Heart left ventricle (tissue), 16 donors: Measurements from ENCODE around the gene GABBR2. TPM values are rescaled to one million over a fixed set of nuclear protein-coding genes. Genes with fewer than 3 reads are reported as not detected.

Source experiments
- ATAC-seq, 4 donors: fragments of 200-7000 bp; cut with Tn5 transposase; one replicate each; pipeline ENCODE4 v1.9.1; 2020 to 2022; ENCODE audit warnings: moderate library complexity in 4 of 4, mild to moderate bottlenecking in 3 of 4, moderate number of reproducible peaks in 1 of 4
- DNase-seq, 5 donors: peaks; one replicate each; pipeline ENCODE4 v3.0.0-alpha.2; 2020
- H3K27ac ChIP-seq, 12 donors: fragments of 200-600 bp; sonication (generic) in 4 of 12; one replicate each; pipeline versions ENCODE4 v1.5.0 to v1.8.0; 2016 to 2022; ENCODE audit warnings: mild to moderate bottlenecking in 2 of 12
- H3K27me3 ChIP-seq, 9 donors: fragments of 200-600 bp; sonication (generic) in 2 of 9; one replicate each; pipeline versions ENCODE4 v1.5.1 to v1.8.0; 2016 to 2022; ENCODE audit warnings: mild to moderate bottlenecking in 3 of 9
- H3K36me3 ChIP-seq, 9 donors: fragments of 200-600 bp; sonication (generic) in 2 of 9; one replicate each; pipeline versions ENCODE4 v1.5.0 to v1.8.0; 2018 to 2022; ENCODE audit warnings: mild to moderate bottlenecking in 2 of 9
- H3K4me1 ChIP-seq, 12 donors: fragments of 200-600 bp; sonication (generic) in 4 of 12; one replicate each; pipeline versions ENCODE4 v1.5.0 to v1.8.0; 2016 to 2022; ENCODE audit warnings: mild to moderate bottlenecking in 3 of 12
- H3K4me3 ChIP-seq, 12 donors: fragments of 200-600 bp; sonication (generic) in 4 of 12; one replicate each; pipeline versions ENCODE4 v1.5.0 to v1.8.0; 2017 to 2022; ENCODE audit warnings: mild to moderate bottlenecking in 9 of 12, moderate library complexity in 4 of 12
- H3K9me3 ChIP-seq, 12 donors: fragments of 200-600 bp; sonication (generic) in 4 of 12; one replicate each; pipeline versions ENCODE4 v1.5.0 to v1.8.0; 2016 to 2022; ENCODE audit warnings: mild to moderate bottlenecking in 1 of 12
- CTCF ChIP-seq, 12 donors: fragments of 200-600 bp; sonication (generic) in 4 of 12; IDR thresholded peaks; one replicate each; pipeline versions ENCODE4 v1.5.0 to v1.8.0; 2018 to 2022; ENCODE audit warnings: antibody characterized with exemption in 12 of 12, mild to moderate bottlenecking in 5 of 12
- POLR2A ChIP-seq, 2 donors: fragments of 450-650 bp; IDR thresholded peaks; one replicate each; pipeline ENCODE4 v1.6.1; 2017; ENCODE audit warnings: antibody characterized with exemption in 2 of 2, mild to moderate bottlenecking in 2 of 2, moderate library complexity in 2 of 2
- WGBS, 4 donors: extraction: QIAGEN DNeasy Blood & Tissue Kit in 2 of 4; methylation state at CpG; one replicate each; pipeline versions ENCODE4 v1.1.5 to v1.1.7; 2013 to 2018; 5-methylcytosine and 5-hydroxymethylcytosine counted together
- intact Hi-C, 10 donors: fragments of 100-400 bp; cut with DNase I; formaldehyde crosslinking; loops; one replicate each; pipeline versions ENCODE4 v1.11.1 to v1.14.2; 2022
- polyA plus RNA-seq, 2 donors: library from polyadenylated mRNA; stranded (reverse); fragments of 200-250 nt; gene quantifications; one replicate each; pipeline ENCODE4 v1.2.3, GENCODE V29; 2013
- total RNA-seq, 9 donors: library from RNA; depleted of rRNA in 2 of 9; stranded (reverse); fragments of >200 nt in 2 of 9; fragmentation: NEBNext Ultra II Directional in 3 of 9; extraction: Animal tissue kit (Norgen Biotek cat#: 25700) in 3 of 9; gene quantifications; one replicate each; pipeline versions ENCODE4 v1.1.0 to v1.2.4, GENCODE V29; 2016 to 2023
- donor health status: ischemic (EF 13 %, LVEDD 7.1; RV severe dilation, severe dysfunction).
- donor health status: healthy with polysubstance abuse.
- donor health status: DM: no; HTN: yes; CAD: no.
- donor health status: DM: no; HTN: no; CAD: no.
- donor health status: ischemic (EF 25% LVEDD 6.9; RV normal size, moderate dysfunction).
- donor health status: ischemic (EF 25% LVEDD 5.7; RV mildly dilated, moderate dysfunction).
- donor health status: healthy.
- donor health status: DM: yes; HTN: yes; CAD: no.
- donor health status: ischemic (EF 35%, LVEDD 5.7; RV mildly dilated, moderate dysfunction).
- donor health status: nonischemic (EF 11% LVEDD 7.7; RV severe dilation, severe dysfunction).
- donor health status: DM: yes; HTN: yes; CAD: no.
- donor health status: PGD.
- donor health status: ischemic (EF 29% LVEDD 5.4; RV normal size, mild dysfunction).
- donor health status: nonischemic (EF 23%, LVEDD 6.1; RV moderate dilation, normal function).

Gene GABBR2
- total and polyA plus RNA-seq, 11 donors, result 0.11 to 3.4 (median 0.58) TPM

DNA sequence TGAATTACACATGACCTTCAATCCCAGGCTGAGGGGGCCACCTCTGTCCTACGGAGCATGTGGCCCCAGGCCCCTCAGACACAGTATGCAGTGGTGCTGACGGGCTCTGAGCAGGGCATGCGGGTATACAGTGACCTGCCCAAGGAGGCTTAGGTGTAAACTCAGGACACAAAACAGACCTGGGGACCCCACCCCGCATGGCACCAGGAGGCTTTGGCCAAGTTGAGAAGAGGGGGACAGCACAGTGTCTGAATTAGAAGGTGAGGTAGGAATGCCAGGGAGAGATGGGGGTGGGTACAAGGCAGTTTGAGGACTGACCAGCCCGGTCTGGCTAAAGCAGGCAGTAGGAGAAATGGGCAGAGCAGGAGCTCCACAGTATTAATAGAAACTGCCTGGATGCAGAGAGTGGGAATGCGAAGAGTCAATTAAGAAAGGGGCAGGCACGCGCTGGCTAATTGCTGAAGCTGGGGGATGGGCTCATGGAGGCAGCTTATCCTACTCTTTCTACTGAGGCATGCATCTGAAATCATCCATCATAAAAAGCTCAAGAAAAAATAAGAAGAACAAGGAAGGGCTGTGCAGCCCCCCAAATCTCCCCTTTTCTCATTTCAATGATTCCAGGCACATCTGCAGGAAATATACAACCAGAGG lies 109.0 kb downstream of the GABBR2 start:
- WGBS, 4 donors, result 72 to 88% (median 83%) methylated on average over 8 of the region's 8 CpGs
- no peaks in the 10 kb centered on the region for H3K27me3 ChIP-seq
- no peaks in the 10 kb centered on the region for H3K9me3 ChIP-seq
- TF ChIP-seq CTCF (IDR thresholded peaks at IDR 0.05) (no peak), POLR2A (IDR thresholded peaks at IDR 0.05) (no peak)
- no peak for ATAC-seq
- no peak overlapping the region for H3K27ac ChIP-seq
- no peaks in the 10 kb centered on the region for H3K36me3 ChIP-seq
- intact Hi-C loops, result no loop called here
- DNase-seq, result no peak
- no peak overlapping the region for H3K4me3 ChIP-seq
- peaks cover 0 to 12% (median 6%) of the 10 kb centered on the region in 12 donors for H3K4me1 ChIP-seq

DNA sequence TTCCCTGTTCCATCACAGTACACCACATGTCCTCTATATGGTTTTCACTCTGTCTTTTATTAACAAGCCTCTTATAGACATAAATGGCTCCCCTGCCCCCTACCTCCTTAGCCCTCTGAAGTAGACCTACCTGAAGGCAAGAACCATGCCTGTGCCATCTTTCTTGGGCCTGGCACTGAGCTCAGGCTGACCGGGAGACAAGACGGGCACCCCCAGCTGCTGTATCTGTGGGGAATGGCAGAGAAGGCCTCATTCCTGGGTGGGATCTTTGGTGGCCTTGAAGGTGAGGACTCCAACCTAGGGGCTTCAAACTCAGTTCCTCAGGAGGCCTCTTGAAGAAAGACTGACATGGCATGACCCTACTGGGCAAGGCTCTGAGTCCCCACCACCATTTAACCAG lies 109.9 kb downstream of the GABBR2 start:
- WGBS, 4 donors, result 95 to 99% (median 97%) methylated on average over 2 of the region's 2 CpGs
- no peak for DNase-seq
- TF ChIP-seq CTCF (IDR thresholded peaks at IDR 0.05) (no peak), POLR2A (IDR thresholded peaks at IDR 0.05) (no peak)
- H3K9me3 ChIP-seq, result no peaks in the 10 kb centered on the region
- peaks cover 0 to 11% (median 6%) of the 10 kb centered on the region in 12 donors for H3K4me1 ChIP-seq
- no peaks in the 10 kb centered on the region for H3K27me3 ChIP-seq
- intact Hi-C loops, result no loop called here
- no peaks in the 10 kb centered on the region for H3K36me3 ChIP-seq
- H3K27ac ChIP-seq, result no peak overlapping the region
- no peak overlapping the region for H3K4me3 ChIP-seq
- no peak for ATAC-seq

GRCh38 chr9:98597236-98597771 lies 111.4 kb downstream of the GABBR2 start:
- Histone ChIP-seq H3K27ac (no peak overlapping the region), H3K4me3 (no peak overlapping the region), H3K9me3 (no peaks in the 10 kb centered on the region), H3K27me3 (no peaks in the 10 kb centered on the region), H3K36me3 (no peaks in the 10 kb centered on the region), H3K4me1 (peaks cover 0 to under 1% (median 0%) of the 10 kb centered on the region in 12 donors)
- TF ChIP-seq CTCF (IDR thresholded peaks at IDR 0.05) (no peak), POLR2A (IDR thresholded peaks at IDR 0.05) (no peak)
- DNase-seq (no peak), ATAC-seq (no peak)
- intact Hi-C loops, result no loop called here

DNA sequence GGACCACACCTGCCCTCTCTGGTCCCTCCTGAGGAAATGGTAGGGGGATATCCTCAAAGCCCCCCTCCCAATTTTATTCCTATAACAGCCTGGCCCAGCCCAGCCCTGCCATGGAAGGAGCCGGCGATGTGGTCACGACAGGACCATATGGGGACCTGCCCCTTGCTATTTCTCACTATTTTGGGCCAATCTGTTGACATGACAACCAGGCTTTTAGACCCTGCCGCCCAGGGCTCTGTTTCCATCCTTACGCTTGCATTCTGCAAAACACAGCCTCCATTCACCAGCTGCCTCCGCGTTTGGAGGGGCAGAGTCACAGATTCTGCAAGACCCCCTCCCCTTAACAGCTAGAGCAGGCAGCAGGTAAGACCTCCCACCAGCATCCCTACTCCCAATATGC lies 112.2 kb downstream of the GABBR2 start:
- Histone ChIP-seq H3K4me1 (no peaks in the 10 kb centered on the region), H3K27me3 (no peaks in the 10 kb centered on the region), H3K4me3 (no peak overlapping the region), H3K9me3 (no peaks in the 10 kb centered on the region), H3K27ac (no peak overlapping the region), H3K36me3 (no peaks in the 10 kb centered on the region)
- ATAC-seq (no peak), DNase-seq (no peak)
- intact Hi-C loops, result no loop called here
- WGBS, 4 donors, result 59 to 71% (median 67%) methylated on average over 7 of the region's 7 CpGs
- TF ChIP-seq POLR2A (IDR thresholded peaks at IDR 0.05) (no peak), CTCF (IDR thresholded peaks at IDR 0.05) (no peak)
